Natural killer cell (primary cell): ENCODE results near the gene KIAA2012. TPM values are rescaled to one million over a fixed set of nuclear protein-coding genes. Genes with fewer than 3 reads are reported as not detected.

Source experiments
- ATAC-seq, 3 donors: fragments of 150-1000 bp in 2 of 3; fragments of 200-7000 bp in 1 of 3; cut with Tn5 transposase; 1 replicate in 1 of 3; 2 replicates in 2 of 3; pipeline ENCODE4 v1.10.0; 2021; ENCODE audit warnings: mild to moderate bottlenecking in 2 of 3, moderate library complexity in 2 of 3
- DNase-seq, 2 donors: peaks; one replicate each; pipeline versions ENCODE4 v3.0.0 to v3.0.0-alpha.2; 2013 to 2021; ENCODE audit warnings: mixed read lengths in 1 of 2
- H3K27ac ChIP-seq: one replicate; pipeline ENCODE4 v1.5.1; 2013; ENCODE audit warnings: mild to moderate bottlenecking, low read length
- H3K27me3 ChIP-seq: one replicate; pipeline ENCODE4 v1.6.1; 2013; ENCODE audit warnings: low read length; ENCODE audit not compliant: control insufficient read depth, insufficient read depth
- H3K36me3 ChIP-seq: one replicate; pipeline ENCODE4 v1.6.1; 2013; ENCODE audit warnings: low read length; ENCODE audit not compliant: control insufficient read depth, insufficient read depth
- H3K4me1 ChIP-seq: one replicate; pipeline ENCODE4 v1.6.1; 2013; ENCODE audit warnings: low read length; ENCODE audit not compliant: control insufficient read depth, insufficient read depth
- H3K4me3 ChIP-seq: one replicate; pipeline ENCODE4 v1.5.1; 2013; ENCODE audit warnings: low read length
- H3K9me3 ChIP-seq: one replicate; pipeline ENCODE4 v1.6.1; 2013; ENCODE audit warnings: low read length; ENCODE audit not compliant: control insufficient read depth, insufficient read depth
- H3K27ac Mint-ChIP-seq, 2 donors: one replicate each; pipeline ENCODE4 v1.8.0; 2022; ENCODE audit warnings: mild to moderate bottlenecking in 2 of 2, mixed read lengths in 2 of 2, moderate library complexity in 1 of 2
- H3K27me3 Mint-ChIP-seq, 2 donors: one replicate each; pipeline ENCODE4 v1.8.0; 2022; ENCODE audit warnings: low read depth in 2 of 2, mixed read lengths in 2 of 2
- H3K36me3 Mint-ChIP-seq: one replicate; pipeline ENCODE4 v1.8.0; 2022; ENCODE audit warnings: mixed read lengths
- H3K4me1 Mint-ChIP-seq, 2 donors: one replicate each; pipeline ENCODE4 v1.8.0; 2022; ENCODE audit warnings: mixed read lengths in 2 of 2
- H3K4me3 Mint-ChIP-seq: one replicate; pipeline ENCODE4 v1.8.0; 2022; ENCODE audit warnings: mild to moderate bottlenecking, moderate library complexity, mixed read lengths
- H3K9me3 Mint-ChIP-seq, 2 donors: one replicate each; pipeline ENCODE4 v1.8.0; 2022; ENCODE audit warnings: mixed read lengths in 2 of 2
- WGBS: methylation state at CpG from one replicate; pipeline ENCODE4 v1.1.7; 2013; ENCODE audit warnings: missing lambda C conversion rate; ENCODE audit not compliant: insufficient coverage; 5-methylcytosine and 5-hydroxymethylcytosine counted together
- intact Hi-C: fragments of 100-400 bp; cut with micrococcal nuclease; formaldehyde crosslinking; loops from one replicate; pipeline ENCODE4 v1.14.2; 2022
- total RNA-seq, 4 donors: library from RNA; stranded (reverse); fragments of 120-200 nt in 1 of 4; gene quantifications; one replicate each; pipeline versions ENCODE4 v1.2.3 to v1.2.4, GENCODE V29; 2013 to 2022
- TF ChIP-seq, protein P1 (sequence below): fragments of 200-600 bp; IDR thresholded peaks from one replicate; pipeline ENCODE4 v1.8.0; 2022; ENCODE audit warnings: antibody characterized with exemption

KIAA2012 gene
- total RNA-seq, 3 donors from 2014 or later (not counting 1 experiment from before 2014, with no cell fraction given), result not detected

DNA sequence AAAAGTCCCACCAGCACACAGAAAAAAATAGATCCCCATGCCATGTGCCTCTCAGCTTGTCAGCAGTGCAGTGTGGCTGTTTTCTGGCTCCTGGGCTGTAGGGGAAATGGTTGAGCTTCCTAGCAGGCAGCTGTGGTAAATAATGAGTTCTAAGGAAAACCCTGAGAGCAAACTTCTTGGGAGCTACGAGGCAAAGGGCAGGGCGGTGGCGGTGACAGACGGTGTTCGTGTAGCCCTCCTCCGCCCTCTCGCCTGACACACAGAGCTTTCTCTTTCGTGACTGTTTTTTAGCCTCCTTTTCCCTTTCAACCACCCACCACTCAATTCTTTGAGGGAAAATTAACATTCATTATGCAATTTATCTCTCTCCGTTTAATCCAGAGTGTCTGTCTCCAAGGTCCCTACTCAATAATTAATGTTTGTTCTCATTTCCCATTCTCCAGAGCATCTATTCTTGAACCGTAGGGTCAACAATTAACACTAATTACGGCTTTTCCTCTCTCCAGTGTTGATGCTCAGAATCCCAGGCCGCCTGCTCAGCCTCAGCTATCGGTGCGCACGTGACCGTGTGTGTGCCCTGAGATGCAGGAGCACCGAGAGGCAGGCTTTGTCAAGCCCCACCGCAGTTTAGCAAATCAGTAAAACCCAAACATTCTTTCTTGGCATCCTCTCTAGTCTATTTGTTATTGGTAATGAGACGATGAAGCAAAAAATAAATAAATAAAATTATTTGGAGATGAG lies 50.1 kb downstream of the KIAA2012 start:
- Histone ChIP-seq H3K4me1 (peaks cover 4% of the 10 kb centered on the region), H3K27me3 (no peaks in the 10 kb centered on the region), H3K27ac (no peak overlapping the region), H3K36me3 (no peaks in the 10 kb centered on the region), H3K9me3 (no peaks in the 10 kb centered on the region), H3K4me3 (no peak overlapping the region)
- Mint-ChIP-seq H3K9me3 (peaks cover 0 to 2% of the 10 kb centered on the region in 2 donors), H3K4me1 (no peaks in the 10 kb centered on the region), H3K4me3 (no peak overlapping the region), H3K27me3 (peaks cover 9 to 11% of the 10 kb centered on the region in 2 donors), H3K36me3 (no peaks in the 10 kb centered on the region), H3K27ac (no peak overlapping the region)
- intact Hi-C loops, result no loop called here
- WGBS, result 84% methylated on average over 18 of the region's 19 CpGs
- ATAC-seq (no peak), DNase-seq (no peak)
- TF ChIP-seq, protein P1, sequence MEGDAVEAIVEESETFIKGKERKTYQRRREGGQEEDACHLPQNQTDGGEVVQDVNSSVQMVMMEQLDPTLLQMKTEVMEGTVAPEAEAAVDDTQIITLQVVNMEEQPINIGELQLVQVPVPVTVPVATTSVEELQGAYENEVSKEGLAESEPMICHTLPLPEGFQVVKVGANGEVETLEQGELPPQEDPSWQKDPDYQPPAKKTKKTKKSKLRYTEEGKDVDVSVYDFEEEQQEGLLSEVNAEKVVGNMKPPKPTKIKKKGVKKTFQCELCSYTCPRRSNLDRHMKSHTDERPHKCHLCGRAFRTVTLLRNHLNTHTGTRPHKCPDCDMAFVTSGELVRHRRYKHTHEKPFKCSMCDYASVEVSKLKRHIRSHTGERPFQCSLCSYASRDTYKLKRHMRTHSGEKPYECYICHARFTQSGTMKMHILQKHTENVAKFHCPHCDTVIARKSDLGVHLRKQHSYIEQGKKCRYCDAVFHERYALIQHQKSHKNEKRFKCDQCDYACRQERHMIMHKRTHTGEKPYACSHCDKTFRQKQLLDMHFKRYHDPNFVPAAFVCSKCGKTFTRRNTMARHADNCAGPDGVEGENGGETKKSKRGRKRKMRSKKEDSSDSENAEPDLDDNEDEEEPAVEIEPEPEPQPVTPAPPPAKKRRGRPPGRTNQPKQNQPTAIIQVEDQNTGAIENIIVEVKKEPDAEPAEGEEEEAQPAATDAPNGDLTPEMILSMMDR, result no peak

DNA sequence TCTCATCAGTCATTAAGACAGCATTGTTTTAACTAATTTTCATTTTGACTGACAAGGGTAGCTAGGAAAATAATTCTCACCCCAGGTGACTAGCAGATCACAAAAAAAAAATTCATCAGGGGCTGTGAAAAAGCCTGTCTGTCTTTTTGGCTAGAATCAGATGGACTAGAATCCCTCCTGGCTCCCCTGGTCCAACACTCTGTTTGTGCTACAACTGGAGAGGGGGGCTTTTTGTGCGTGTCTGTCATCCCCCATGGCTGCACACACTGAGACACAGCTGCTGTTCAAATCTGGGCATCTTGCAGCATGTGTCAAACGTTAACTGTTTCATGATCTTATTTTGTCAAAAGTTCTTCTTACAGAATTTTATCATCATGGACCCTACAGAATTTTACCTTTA lies 51.2 kb downstream of the KIAA2012 start:
- Mint-ChIP-seq H3K27me3 (peaks cover 7 to 8% of the 10 kb centered on the region in 2 donors), H3K36me3 (no peaks in the 10 kb centered on the region), H3K4me1 (no peaks in the 10 kb centered on the region), H3K27ac (no peak overlapping the region), H3K9me3 (peaks cover 0 to 2% of the 10 kb centered on the region in 2 donors), H3K4me3 (no peak overlapping the region)
- H3K27ac ChIP-seq, result no peak overlapping the region
- H3K4me3 ChIP-seq, result no peak overlapping the region
- no peaks in the 10 kb centered on the region for H3K36me3 ChIP-seq
- TF ChIP-seq, protein P1, result no peak
- H3K4me1 ChIP-seq, result peaks cover 4% of the 10 kb centered on the region
- WGBS, result 89% methylated on average over 2 of the region's 2 CpGs
- no peaks in the 10 kb centered on the region for H3K9me3 ChIP-seq
- no peak for DNase-seq
- H3K27me3 ChIP-seq, result no peaks in the 10 kb centered on the region
- intact Hi-C loops, result no loop called here
- no peak for ATAC-seq

DNA sequence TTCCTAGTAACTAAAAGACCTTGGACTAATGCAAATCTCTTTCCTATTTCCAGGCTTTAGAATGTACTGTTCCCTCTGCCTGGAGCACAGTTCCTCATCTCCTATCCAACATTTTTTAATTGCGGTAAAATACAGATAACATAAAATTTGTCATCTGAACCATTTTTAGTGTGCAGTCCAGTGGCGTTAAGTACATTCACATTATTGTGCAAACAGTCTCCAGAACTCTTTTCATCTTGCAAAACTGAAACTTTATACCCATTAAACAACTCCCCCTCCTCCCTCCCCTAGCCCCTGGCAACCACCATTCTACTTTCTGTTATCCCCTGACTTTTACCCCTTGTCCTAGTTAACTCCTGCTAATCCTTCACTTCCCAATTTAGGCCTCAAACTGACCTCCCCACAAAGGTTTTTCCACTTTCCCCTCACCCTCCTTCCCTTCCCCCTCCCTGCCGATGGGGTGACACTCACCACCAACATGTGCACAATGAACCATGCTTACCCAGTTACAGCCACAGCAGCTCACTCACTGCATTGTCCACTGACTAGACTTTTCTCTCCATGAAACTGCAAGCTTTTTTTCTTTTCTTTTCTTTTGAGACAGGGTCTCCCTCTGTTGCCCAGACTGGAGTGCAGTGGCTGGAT lies 54.8 kb downstream of the KIAA2012 start:
- no peaks in the 10 kb centered on the region for H3K27me3 ChIP-seq
- H3K4me1 Mint-ChIP-seq, result no peaks in the 10 kb centered on the region
- WGBS, result 82% methylated on average over 3 of the region's 3 CpGs
- H3K36me3 ChIP-seq, result no peaks in the 10 kb centered on the region
- intact Hi-C loops, result no loop called here
- DNase-seq (no peak), ATAC-seq (no peak)
- H3K9me3 ChIP-seq, result no peaks in the 10 kb centered on the region
- H3K4me3 Mint-ChIP-seq, result no peak overlapping the region
- peaks cover 4 to 8% of the 10 kb centered on the region in 2 donors for H3K27me3 Mint-ChIP-seq
- H3K9me3 Mint-ChIP-seq, result no peaks in the 10 kb centered on the region
- no peaks in the 10 kb centered on the region for H3K36me3 Mint-ChIP-seq
- TF ChIP-seq, protein P1, result no peak
- no peaks in the 10 kb centered on the region for H3K4me1 ChIP-seq
- no peak overlapping the region for H3K27ac Mint-ChIP-seq
- H3K27ac ChIP-seq, result no peak overlapping the region
- H3K4me3 ChIP-seq, result no peak overlapping the region
